WTC11 (cell line): Measurements from ENCODE around the gene DSC3. TPM values are rescaled to one million over a fixed set of nuclear protein-coding genes. Genes with fewer than 3 reads are reported as not detected.
"Not testable (repeated sequence)": the region's sequence is repeated elsewhere in the genome, so short reads cannot be mapped to it uniquely, and the experiment has no call there.

Source experiments
- ATAC-seq: fragments of 200-7000 bp; cut with Tn5 transposase; 2 replicates; pipeline ENCODE4 v1.10.0; 2021; ENCODE audit warnings: mild to moderate bottlenecking, moderate library complexity
- CTCF ChIA-PET: fragments of 300-600 bp; sonication (Branson Sonifier 250); formaldehyde crosslinking; loops from one replicate; lab custom pipeline; 2021; ENCODE audit warnings: antibody characterized with exemption; lab: Charles Lee
- POLR2A ChIA-PET: fragments of 350-600 bp; sonication (Branson Sonifier 250); formaldehyde crosslinking; loops from one replicate; lab custom pipeline; 2021; ENCODE audit warnings: antibody characterized with exemption; lab: Charles Lee
- DNase-seq: peaks from one replicate; pipeline ENCODE4 v3.0.0; 2021; ENCODE audit warnings: low spot score
- H3K27ac Mint-ChIP-seq: 2 replicates; pipeline ENCODE4 v1.8.0; 2021; ENCODE audit warnings: mixed read lengths
- H3K27me3 Mint-ChIP-seq: 2 replicates; pipeline ENCODE4 v1.8.0; 2021; ENCODE audit warnings: low read depth, mild to moderate bottlenecking, moderate library complexity, mixed read lengths
- H3K36me3 Mint-ChIP-seq: 2 replicates; pipeline ENCODE4 v1.8.0; 2021; ENCODE audit warnings: mixed read lengths
- H3K4me1 Mint-ChIP-seq: 2 replicates; pipeline ENCODE4 v1.8.0; 2022; ENCODE audit warnings: mixed read lengths
- H3K4me3 Mint-ChIP-seq: 2 replicates; pipeline ENCODE4 v1.8.0; 2021; ENCODE audit warnings: mild to moderate bottlenecking, moderate library complexity, mixed read lengths
- H3K9me3 Mint-ChIP-seq: 2 replicates; pipeline ENCODE4 v1.8.0; 2021; ENCODE audit warnings: mixed read lengths
- CBFB ChIP-seq: sonication (generic); formaldehyde crosslinking; IDR thresholded peaks from 2 replicates; pipeline ENCODE4 v1.8.1; 2022; ENCODE audit warnings: mild to moderate bottlenecking, low read depth, missing genetic modification reagents
- ESRRA ChIP-seq: sonication (generic); formaldehyde crosslinking; IDR thresholded peaks from 2 replicates; pipeline ENCODE4 v1.8.1; 2022; ENCODE audit warnings: mild to moderate bottlenecking, missing genetic modification reagents, borderline replicate concordance
- GTF2I ChIP-seq: fragments of 250-450 bp; sonication (Bioruptor Pico); conservative IDR thresholded peaks from 2 replicates; pipeline ENCODE4 v1.4.0; 2021; ENCODE audit warnings: mild to moderate bottlenecking
- HMGA2 ChIP-seq: fragments of 250-450 bp; sonication (Bioruptor Pico); IDR thresholded peaks from 2 replicates; pipeline ENCODE4 v1.4.0; 2021; ENCODE audit warnings: mild to moderate bottlenecking, moderate library complexity
- NFATC4 ChIP-seq: fragments of 250-450 bp; sonication (Bioruptor Pico); IDR thresholded peaks from 2 replicates; pipeline ENCODE4 v1.9.0; 2021; ENCODE audit warnings: mild to moderate bottlenecking
- PRRX2 ChIP-seq: fragments of 250-450 bp; sonication (Bioruptor Pico); IDR thresholded peaks from 2 replicates; pipeline ENCODE4 v1.8.0; 2021; ENCODE audit warnings: mild to moderate bottlenecking
- SMAD4 ChIP-seq: sonication (generic); formaldehyde crosslinking; IDR thresholded peaks from 2 replicates; pipeline ENCODE4 v1.8.0; 2022; ENCODE audit warnings: mild to moderate bottlenecking, missing genetic modification reagents
- TEAD4 ChIP-seq: sonication (generic); formaldehyde crosslinking; IDR thresholded peaks from 2 replicates; pipeline ENCODE4 v1.8.0; 2022; ENCODE audit warnings: mild to moderate bottlenecking, missing genetic modification reagents
- ZNF121 ChIP-seq: sonication (generic); formaldehyde crosslinking; IDR thresholded peaks from 2 replicates; pipeline ENCODE4 v1.8.0; 2023; ENCODE audit warnings: missing genetic modification reagents
- ZNF138 ChIP-seq: sonication (generic); formaldehyde crosslinking; conservative IDR thresholded peaks from 2 replicates; pipeline ENCODE4 v1.8.1; 2022; ENCODE audit warnings: mild to moderate bottlenecking, moderate library complexity, missing genetic modification reagents
- ZNF219 ChIP-seq: sonication (generic); formaldehyde crosslinking; IDR thresholded peaks from 2 replicates; pipeline ENCODE4 v1.8.0; 2023; ENCODE audit warnings: missing genetic modification reagents, mild to moderate bottlenecking, borderline replicate concordance
- ZNF281 ChIP-seq: sonication (generic); formaldehyde crosslinking; IDR thresholded peaks from 2 replicates; pipeline ENCODE4 v1.8.0; 2023; ENCODE audit warnings: mild to moderate bottlenecking, missing genetic modification reagents
- ZNF416 ChIP-seq: fragments of 250-450 bp; sonication (Bioruptor Pico); IDR thresholded peaks from 2 replicates; pipeline ENCODE4 v1.9.0; 2021; ENCODE audit warnings: mild to moderate bottlenecking, inconsistent platforms
- ZNF671 ChIP-seq: fragments of 250-450 bp; sonication (Bioruptor Pico); IDR thresholded peaks from 2 replicates; pipeline ENCODE4 v1.8.0; 2021; ENCODE audit warnings: mild to moderate bottlenecking
- total RNA-seq: library from RNA; stranded (reverse); gene quantifications from 3 replicates; pipeline ENCODE4 v1.2.3, GENCODE V29; 2021
- TF ChIP-seq, protein P1 (sequence below): sonication (generic); formaldehyde crosslinking; IDR thresholded peaks from 2 replicates; pipeline ENCODE4 v1.8.0; 2022; ENCODE audit warnings: mild to moderate bottlenecking, missing genetic modification reagents
- TF ChIP-seq, protein P2 (sequence below): fragments of 250-450 bp; sonication (Bioruptor Pico); conservative IDR thresholded peaks from 2 replicates; pipeline ENCODE4 v1.9.0; 2021; ENCODE audit warnings: mild to moderate bottlenecking

Gene DSC3
- total RNA-seq, 1 experiment from 2014 or later = 2.6 TPM

DNA sequence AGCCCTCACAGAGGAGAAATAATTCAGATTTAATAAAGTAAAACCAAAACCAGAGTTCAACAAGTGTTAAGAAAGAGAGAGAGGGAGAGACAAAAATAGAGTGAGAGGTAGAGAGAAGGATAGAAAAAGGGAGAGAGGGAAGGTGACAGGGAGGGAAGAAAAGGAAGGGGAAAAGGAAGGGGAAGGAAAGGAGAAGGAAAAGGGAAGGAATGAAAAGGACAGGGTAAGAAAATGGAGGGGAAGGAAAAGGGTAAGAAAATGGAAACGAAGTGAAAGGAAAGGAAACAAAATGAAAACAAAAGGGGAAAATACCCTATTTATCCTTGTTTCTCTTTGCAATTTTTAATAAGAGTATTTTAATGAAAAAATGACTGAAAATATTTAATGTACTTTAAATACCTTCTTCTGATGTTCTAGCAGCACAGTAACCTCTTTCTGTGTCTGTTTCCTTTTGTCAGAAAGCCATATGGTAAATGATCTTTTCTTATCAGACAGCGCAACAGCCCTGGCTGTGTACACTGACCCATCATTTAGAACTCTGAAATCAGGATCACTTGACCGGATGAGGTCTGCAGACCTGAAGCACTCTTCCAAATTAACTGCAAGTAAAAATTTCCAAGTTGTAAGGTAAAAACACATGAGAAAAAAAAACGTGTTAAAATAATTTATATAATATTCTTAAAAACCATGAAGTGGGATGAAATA, 11.8 kb downstream of the DSC3 start:
- Mint-ChIP-seq H3K27ac (no peak overlapping the region), H3K4me1 (no peaks in the 10 kb centered on the region), H3K36me3 (no peaks in the 10 kb centered on the region), H3K4me3 (no peak overlapping the region), H3K27me3 (no peaks in the 10 kb centered on the region)
- CTCF ChIA-PET = no interaction called here
- DNase-seq = no peak
- TF ChIP-seq GTF2I (CRISPR knock-in tag) = no peak
- no peak for TF ChIP-seq TEAD4
- no peak for TF ChIP-seq ZNF416 (CRISPR knock-in tag)
- TF ChIP-seq SMAD4 (CRISPR knock-in tag) = no peak
- no peak for TF ChIP-seq ESRRA (CRISPR knock-in tag)
- no peak for TF ChIP-seq ZNF281 (CRISPR knock-in tag)
- no peak for TF ChIP-seq CBFB (CRISPR knock-in tag)
- no peak for TF ChIP-seq ZNF121 (CRISPR knock-in tag)
- TF ChIP-seq PRRX2 = no peak
- no peak for TF ChIP-seq ZNF138 (CRISPR knock-in tag)
- no peak for TF ChIP-seq NFATC4 (CRISPR knock-in tag)
- TF ChIP-seq, protein P1, sequence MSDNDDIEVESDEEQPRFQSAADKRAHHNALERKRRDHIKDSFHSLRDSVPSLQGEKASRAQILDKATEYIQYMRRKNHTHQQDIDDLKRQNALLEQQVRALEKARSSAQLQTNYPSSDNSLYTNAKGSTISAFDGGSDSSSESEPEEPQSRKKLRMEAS = no peak
- no peak for TF ChIP-seq ZNF219 (CRISPR knock-in tag)
- TF ChIP-seq, protein P2, sequence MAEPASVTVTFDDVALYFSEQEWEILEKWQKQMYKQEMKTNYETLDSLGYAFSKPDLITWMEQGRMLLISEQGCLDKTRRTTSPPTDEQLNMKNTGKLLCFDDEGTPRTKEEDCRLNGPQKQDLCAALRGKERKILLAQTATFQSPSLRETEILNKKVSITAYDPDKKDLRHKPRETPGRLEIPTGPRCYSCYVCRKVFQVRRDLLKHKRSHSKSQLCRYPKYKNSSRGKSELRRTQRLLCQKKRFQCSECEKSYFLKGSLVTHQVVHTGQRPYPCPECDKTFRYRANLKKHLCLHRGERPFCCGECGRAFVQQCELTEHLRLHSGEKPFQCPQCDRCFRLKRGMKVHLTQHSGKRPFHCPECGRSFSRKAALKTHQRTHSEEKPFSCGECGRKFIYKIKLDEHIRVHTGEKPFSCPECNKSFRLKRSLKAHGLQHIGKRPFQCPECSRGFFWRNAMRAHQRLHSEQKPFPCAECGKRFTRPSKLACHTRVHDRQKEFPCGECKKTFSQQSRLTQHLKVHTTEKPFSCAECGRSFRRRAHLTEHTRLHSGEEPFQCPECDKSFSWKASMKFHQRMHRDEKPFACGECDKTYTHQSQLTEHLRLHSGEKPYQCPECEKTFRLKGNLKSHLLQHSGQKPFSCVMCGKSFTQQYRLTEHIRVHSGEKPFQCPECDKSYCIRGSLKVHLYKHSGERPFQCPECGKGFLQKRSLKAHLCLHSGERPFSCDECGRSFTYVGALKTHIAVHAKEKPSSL (CRISPR knock-in tag) = no peak
- TF ChIP-seq ZNF671 = no peak
- TF ChIP-seq, all 79 proteins: peak for 0
- H3K9me3 Mint-ChIP-seq = no peaks in the 10 kb centered on the region
- POLR2A ChIA-PET = no interaction called here
- ATAC-seq = no peak

DNA sequence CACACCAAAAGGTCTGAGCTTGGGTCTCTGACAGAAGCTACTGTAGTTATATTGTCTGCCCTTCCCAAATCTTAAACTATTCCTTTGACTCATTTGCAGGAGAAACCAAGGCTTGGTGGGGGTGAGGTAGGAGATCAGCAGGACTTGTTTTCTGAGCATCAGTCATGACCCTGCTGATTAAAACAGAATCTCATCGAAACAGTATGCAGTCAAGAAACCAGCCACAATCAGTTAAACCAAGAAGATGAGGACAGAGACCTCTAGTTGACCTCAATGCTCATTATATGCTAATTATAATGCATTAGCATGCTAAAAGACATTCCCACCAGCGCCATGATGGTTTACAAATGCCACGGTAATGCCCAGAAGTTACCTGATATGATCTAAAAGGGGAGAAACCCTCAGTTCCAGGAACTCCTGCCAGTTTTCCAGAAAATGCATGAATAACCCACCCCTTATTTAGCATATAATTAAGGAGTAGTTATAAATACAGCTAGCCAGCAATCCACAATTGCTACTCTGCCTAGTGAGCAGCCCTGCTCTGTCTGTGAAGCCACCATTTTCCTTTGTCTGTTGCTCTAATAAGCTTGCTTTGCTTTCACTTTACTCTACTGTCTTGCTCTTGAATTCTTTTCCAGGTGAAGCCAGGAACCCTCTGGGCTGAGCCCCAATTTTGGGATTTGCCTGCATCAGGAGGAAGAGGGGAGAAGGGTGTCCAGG, 26.7 kb downstream of the DSC3 start:
- H3K27ac Mint-ChIP-seq = no peak overlapping the region
- no peaks in the 10 kb centered on the region for H3K9me3 Mint-ChIP-seq
- no peak overlapping the region for H3K4me3 Mint-ChIP-seq
- DNase-seq (no peak), ATAC-seq (no peak)
- TF ChIP-seq HMGA2 (CRISPR knock-in tag) = no peak
- H3K27me3 Mint-ChIP-seq = no peaks in the 10 kb centered on the region
- ChIA-PET CTCF (no interaction called here), POLR2A (no interaction called here)
- no peaks in the 10 kb centered on the region for H3K4me1 Mint-ChIP-seq
- no peaks in the 10 kb centered on the region for H3K36me3 Mint-ChIP-seq

GRCh38 chr18:31011455-31011854, 31.1 kb downstream of the DSC3 start:
- POLR2A ChIA-PET, H3K27me3 Mint-ChIP-seq, H3K4me3 Mint-ChIP-seq, H3K9me3 Mint-ChIP-seq, H3K36me3 Mint-ChIP-seq, H3K27ac Mint-ChIP-seq, ATAC-seq, DNase-seq, H3K4me1 Mint-ChIP-seq: not testable (repeated sequence)
- CTCF ChIA-PET = interaction anchor here (0.6 kb wide), 1 partner anchor 158 kb away, joined by 4 read pairs; no protein-coding TSS in a partner anchor
